Right lobe of liver (tissue), 6 donors: ENCODE measurements around the gene NEURL2. TPM values are rescaled to one million over a fixed set of nuclear protein-coding genes. Genes with fewer than 3 reads are reported as not detected.

ENCODE experiments used
- ATAC-seq, 4 donors: fragments of 200-7000 bp; cut with Tn5 transposase; one replicate each; pipeline ENCODE4 v1.9.1; 2020; ENCODE audit warnings: mild to moderate bottlenecking in 4 of 4, moderate library complexity in 4 of 4
- DNase-seq, 3 donors: peaks; one replicate each; pipeline ENCODE4 v3.0.0-alpha.2; 2020
- H3K27ac ChIP-seq, 3 donors: fragments of 200-600 bp; one replicate each; pipeline ENCODE4 v1.8.0; 2022
- H3K27me3 ChIP-seq, 2 donors: fragments of 200-600 bp; one replicate each; pipeline ENCODE4 v1.8.0; 2022
- H3K36me3 ChIP-seq, 4 donors: fragments of 200-600 bp; sonication (generic) in 1 of 4; one replicate each; pipeline versions ENCODE4 v1.5.1 to v1.8.0; 2017 to 2022; ENCODE audit warnings: control low read depth in 1 of 4
- H3K4me1 ChIP-seq, 4 donors: fragments of 200-600 bp; sonication (generic) in 1 of 4; one replicate each; pipeline versions ENCODE4 v1.5.1 to v1.8.0; 2017 to 2022; ENCODE audit warnings: control low read depth in 1 of 4
- H3K4me3 ChIP-seq, 3 donors: fragments of 200-600 bp; one replicate each; pipeline ENCODE4 v1.8.0; 2022
- H3K9me3 ChIP-seq, 4 donors: fragments of 200-600 bp; sonication (generic) in 1 of 4; one replicate each; pipeline versions ENCODE4 v1.5.1 to v1.8.0; 2017 to 2022; ENCODE audit warnings: control low read depth in 1 of 4
- POLR2A ChIP-seq: fragments of 450-650 bp; IDR thresholded peaks from one replicate; pipeline ENCODE4 v1.6.1; 2017; ENCODE audit warnings: antibody characterized with exemption, mild to moderate bottlenecking
- WGBS: methylation state at CpG from one replicate; pipeline ENCODE4 v1.1.6; 2018; ENCODE audit warnings: low coverage, low lambda C conversion rate; ENCODE audit not compliant: insufficient coverage; ENCODE audit errors: missing lambda C conversion rate; 5-methylcytosine and 5-hydroxymethylcytosine counted together
- intact Hi-C, 2 donors: fragments of 100-400 bp; cut with DNase I; formaldehyde crosslinking; loops; one replicate each; pipeline versions ENCODE4 v1.11.2 to v1.14.1; 2022
- total RNA-seq, 6 experiments: library from RNA; depleted of rRNA in 2 of 6; stranded (reverse); fragments of >200 nt in 2 of 6; fragmentation: NEBNext Ultra II Directional in 3 of 6; extraction: Animal tissue kit (Norgen Biotek cat#: 25700) in 3 of 6; gene quantifications; one replicate each; pipeline versions ENCODE4 v1.1.0 to v1.2.4, GENCODE V29; 2016 to 2023
- TF ChIP-seq, protein P1 (sequence below), 4 donors: fragments of 200-600 bp in 3 of 4; fragments of 450-650 bp in 1 of 4; IDR thresholded peaks; one replicate each; pipeline versions ENCODE4 v1.5.1 to v1.8.0; 2016 to 2022; ENCODE audit warnings: antibody characterized with exemption in 4 of 4, mild to moderate bottlenecking in 2 of 4
- donor health status: DM: no; HTN: yes; CAD: no.
- donor health status: DM: no; HTN: no; CAD: no.
- donor health status: DM: no; HTN: no; CAD: no.
- donor health status: DM: no; HTN: yes; CAD: no.
- donor health status: DM: no; HTN: yes; CAD: no.

NEURL2 gene
- total RNA-seq, 6 experiments from 2014 or later = 3.6 to 8.8 (median 5.4) TPM

DNA sequence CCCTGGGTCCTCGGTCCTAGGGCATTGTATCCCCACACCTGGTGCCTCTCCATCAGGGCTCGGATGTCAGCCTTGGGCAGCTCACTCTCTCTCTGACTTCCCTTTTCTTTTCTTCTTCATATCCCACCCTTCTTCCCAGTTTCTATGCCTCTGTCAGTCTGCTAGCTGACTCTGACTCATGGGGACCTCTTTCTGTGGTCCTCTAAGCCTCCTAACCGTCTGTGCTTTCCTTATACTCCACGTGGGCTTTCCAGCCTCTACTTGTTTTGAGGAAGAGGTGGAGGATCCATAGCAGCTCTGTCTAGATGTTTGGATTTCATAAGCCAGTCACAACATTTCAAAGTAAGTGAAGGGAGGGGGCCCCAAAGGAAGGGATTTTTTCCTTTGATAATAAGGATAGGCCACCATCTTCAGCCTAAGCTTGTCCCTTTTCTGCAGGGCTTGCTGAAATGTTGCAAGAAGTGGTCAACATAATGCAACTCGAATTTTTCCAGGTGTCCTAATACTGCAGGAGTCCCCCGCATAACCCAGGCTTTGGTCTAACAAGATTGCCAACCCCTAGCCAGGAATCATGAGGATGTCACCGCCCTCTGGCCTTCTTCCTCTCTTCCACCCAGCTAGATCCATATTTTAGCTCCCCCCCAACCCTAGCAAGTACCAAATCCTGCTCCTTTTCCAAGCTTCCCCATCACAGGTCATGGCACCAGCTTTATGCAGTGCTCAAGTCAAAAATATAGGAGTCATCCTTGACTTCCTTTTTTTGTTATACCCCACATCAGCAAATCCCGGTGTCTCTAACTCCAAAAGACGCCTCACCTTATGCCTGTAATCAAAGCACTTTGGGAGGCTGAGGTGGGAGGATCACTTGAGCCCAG, 29.7 kb upstream of the NEURL2 start:
- WGBS = 59% methylated on average over 8 of the region's 9 CpGs
- Histone ChIP-seq H3K9me3 (no peaks in the 10 kb centered on the region), H3K27me3 (no peaks in the 10 kb centered on the region), H3K27ac (peak overlapping the region in 2 of 3 donors; percentile 3 to 37), H3K4me1 (peaks cover 0 to 14% (median 5%) of the 10 kb centered on the region in 4 donors), H3K4me3 (no peak overlapping the region), H3K36me3 (no peaks in the 10 kb centered on the region)
- TF ChIP-seq POLR2A = no peak
- TF ChIP-seq, protein P1, sequence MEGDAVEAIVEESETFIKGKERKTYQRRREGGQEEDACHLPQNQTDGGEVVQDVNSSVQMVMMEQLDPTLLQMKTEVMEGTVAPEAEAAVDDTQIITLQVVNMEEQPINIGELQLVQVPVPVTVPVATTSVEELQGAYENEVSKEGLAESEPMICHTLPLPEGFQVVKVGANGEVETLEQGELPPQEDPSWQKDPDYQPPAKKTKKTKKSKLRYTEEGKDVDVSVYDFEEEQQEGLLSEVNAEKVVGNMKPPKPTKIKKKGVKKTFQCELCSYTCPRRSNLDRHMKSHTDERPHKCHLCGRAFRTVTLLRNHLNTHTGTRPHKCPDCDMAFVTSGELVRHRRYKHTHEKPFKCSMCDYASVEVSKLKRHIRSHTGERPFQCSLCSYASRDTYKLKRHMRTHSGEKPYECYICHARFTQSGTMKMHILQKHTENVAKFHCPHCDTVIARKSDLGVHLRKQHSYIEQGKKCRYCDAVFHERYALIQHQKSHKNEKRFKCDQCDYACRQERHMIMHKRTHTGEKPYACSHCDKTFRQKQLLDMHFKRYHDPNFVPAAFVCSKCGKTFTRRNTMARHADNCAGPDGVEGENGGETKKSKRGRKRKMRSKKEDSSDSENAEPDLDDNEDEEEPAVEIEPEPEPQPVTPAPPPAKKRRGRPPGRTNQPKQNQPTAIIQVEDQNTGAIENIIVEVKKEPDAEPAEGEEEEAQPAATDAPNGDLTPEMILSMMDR (IDR thresholded peaks at IDR 0.05) = no peak
- intact Hi-C loops = no loop called here
- ATAC-seq = no peak
- DNase-seq = no peak

DNA sequence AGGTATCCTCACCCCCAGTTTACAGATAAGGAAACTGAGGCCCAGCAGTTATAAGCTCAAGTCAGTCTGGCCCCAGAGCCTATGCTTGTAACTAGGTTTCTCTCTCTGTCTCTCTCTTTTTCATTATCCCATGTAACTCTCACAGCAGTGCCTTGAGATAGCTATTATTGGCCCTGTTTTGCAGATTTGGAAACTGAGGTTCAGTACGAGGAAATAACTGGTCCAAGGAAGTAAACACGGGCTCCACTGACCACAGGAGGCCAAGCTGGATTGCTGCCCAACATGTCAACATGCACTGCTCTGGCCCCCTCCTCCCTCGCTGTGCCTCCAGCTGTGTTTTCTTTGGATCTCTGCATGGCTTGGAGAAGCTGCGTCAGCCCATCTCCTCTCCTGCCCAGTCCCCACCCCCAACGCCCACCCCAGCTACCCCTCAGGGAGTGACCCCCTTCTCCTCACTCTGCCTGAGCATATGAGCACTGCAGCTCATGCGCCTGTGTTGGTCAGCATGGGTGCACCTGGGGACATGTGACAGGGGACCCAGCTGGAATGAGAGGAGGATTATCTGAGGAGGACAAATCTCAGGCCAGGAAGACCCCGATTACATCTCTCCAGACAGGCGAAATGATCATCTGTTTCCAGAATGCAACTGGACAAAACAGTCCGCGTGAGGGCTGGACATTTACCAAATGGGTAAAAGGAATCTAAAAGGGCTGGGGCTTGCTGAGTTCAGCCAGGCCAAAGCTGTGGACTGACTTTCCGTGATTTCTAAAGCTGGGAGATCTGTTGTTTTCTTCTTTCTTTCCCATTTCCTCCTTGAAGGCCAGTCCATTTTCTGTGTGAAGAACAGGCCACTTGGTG, 28.8 kb upstream of the NEURL2 start:
- Histone ChIP-seq H3K9me3 (no peaks in the 10 kb centered on the region), H3K4me1 (peaks cover 0 to 14% (median 5%) of the 10 kb centered on the region in 4 donors)
- peak; percentile 10 to 37 (median 30) for ATAC-seq

DNA sequence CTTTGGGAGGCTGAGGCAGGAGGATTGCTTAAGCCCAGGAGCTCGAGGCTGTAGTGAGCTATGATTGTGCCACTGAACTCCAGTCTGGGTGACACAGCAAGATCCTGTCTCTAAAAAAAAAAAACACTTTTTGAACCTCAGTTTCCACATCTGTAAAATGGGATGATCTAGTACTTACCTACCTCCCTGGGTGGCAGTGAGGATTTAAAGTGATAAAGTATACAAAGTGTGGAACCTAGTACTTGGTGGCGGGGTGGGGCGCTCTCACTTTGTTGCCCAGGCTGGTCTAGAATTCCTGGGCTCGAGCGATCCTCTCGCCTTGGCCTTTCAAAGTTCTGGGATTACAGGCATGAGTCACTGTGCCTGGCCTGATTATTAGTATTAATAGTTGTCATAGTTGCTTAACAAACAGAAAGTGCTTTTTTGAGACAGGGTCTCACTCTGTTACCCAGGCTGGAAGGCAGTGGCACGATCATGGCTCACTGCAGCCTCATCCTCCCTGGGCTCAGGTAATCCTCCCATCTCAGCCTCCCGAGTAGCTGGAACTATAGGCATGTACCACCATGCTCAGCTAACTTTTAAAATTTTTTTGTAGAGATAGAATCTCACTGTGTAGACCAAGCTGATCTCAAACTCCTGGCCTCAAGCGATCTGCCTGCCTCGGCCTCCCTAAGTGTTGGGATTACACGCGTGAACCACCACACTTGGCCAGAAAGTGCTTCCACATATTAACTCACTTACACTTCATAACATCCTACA, 27.9 kb upstream of the NEURL2 start:
- WGBS = 83% methylated on average over 10 of the region's 12 CpGs
- no peak for DNase-seq
- H3K9me3 ChIP-seq = no peaks in the 10 kb centered on the region
- ATAC-seq = no peak
- peak overlapping the region; percentile 20 to 40 (median 37) for H3K27ac ChIP-seq
- no peak overlapping the region for H3K4me3 ChIP-seq
- no peak for TF ChIP-seq POLR2A
- TF ChIP-seq, protein P1 (IDR thresholded peaks at IDR 0.05) = no peak
- intact Hi-C loops = no loop called here
- no peaks in the 10 kb centered on the region for H3K36me3 ChIP-seq
- no peaks in the 10 kb centered on the region for H3K27me3 ChIP-seq
- H3K4me1 ChIP-seq = peaks cover 0 to 8% (median 2%) of the 10 kb centered on the region in 4 donors

More for the DNA sequence above, 28.8 kb upstream of the NEURL2 start:
- Histone ChIP-seq H3K27ac (peak overlapping the region; percentile 3 to 37 (median 20)), H3K27me3 (no peaks in the 10 kb centered on the region), H3K36me3 (no peaks in the 10 kb centered on the region), H3K4me3 (no peak overlapping the region)
- intact Hi-C loops = no loop called here
- WGBS = 27% methylated on average over 11 of the region's 11 CpGs
- no peak for DNase-seq
- TF ChIP-seq, protein P1 (IDR thresholded peaks at IDR 0.05) = no peak
- TF ChIP-seq POLR2A = no peak

DNA sequence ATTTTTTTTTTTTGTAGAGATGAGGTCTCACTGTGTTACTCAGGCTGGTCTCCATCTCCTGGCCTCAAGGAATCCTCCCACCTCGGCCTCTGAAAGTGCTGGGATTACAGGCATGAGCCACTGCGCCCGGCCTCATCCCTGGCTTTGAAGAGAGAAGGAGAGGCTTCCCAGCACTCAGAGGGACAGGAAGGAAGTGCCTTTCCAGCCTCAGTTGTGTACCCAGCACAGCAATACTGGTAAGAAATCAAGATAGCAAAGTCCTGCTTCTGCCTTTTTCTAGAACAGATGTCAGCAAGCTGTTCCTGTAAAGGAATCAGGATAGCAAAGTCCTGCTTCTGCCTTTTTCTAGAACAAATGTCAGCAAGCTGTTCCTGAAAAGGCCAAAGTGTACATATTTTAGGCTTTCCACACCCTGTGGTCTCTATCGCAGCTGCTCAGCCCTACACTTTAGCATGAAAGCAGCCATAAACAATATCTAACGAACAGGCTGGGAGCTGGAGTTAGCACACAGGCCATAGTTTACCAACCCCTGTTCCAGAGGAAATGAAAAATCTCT, 27.3 kb upstream of the NEURL2 start:
- intact Hi-C loops = no loop called here
- 77% methylated on average over 2 of the region's 5 CpGs for WGBS
- H3K36me3 ChIP-seq = no peaks in the 10 kb centered on the region
- peak overlapping the region; percentile 19 to 40 (median 35) for H3K27ac ChIP-seq
- no peak overlapping the region for H3K4me3 ChIP-seq
- no peak for TF ChIP-seq POLR2A
- TF ChIP-seq, protein P1 (IDR thresholded peaks at IDR 0.05) = no peak
- H3K27me3 ChIP-seq = no peaks in the 10 kb centered on the region
- peak; percentile 38 to 61 (median 42) for ATAC-seq
- no peaks in the 10 kb centered on the region for H3K9me3 ChIP-seq
- no peak for DNase-seq
- peaks cover 0 to 4% (median 0%) of the 10 kb centered on the region in 4 donors for H3K4me1 ChIP-seq
